Type B pancreatic cell (in vitro differentiated cells): Measurements from ENCODE around the gene ZCWPW1. TPM values are rescaled to one million over a fixed set of nuclear protein-coding genes. Genes with fewer than 3 reads are reported as not detected.
"Not testable (repeated sequence)": the region's sequence is repeated elsewhere in the genome, so short reads cannot be mapped to it uniquely, and the experiment has no call there.

ENCODE experiments used
- DNase-seq: peaks from one replicate; pipeline ENCODE4 v3.0.0; 2021; ENCODE audit warnings: mixed read lengths; ENCODE audit not compliant: unreplicated experiment; ENCODE audit errors: extremely low spot score
- H3K27ac Mint-ChIP-seq: 2 replicates; pipeline ENCODE4 v1.8.0; 2021; ENCODE audit warnings: mild to moderate bottlenecking, mixed read lengths
- H3K27me3 Mint-ChIP-seq: 2 replicates; pipeline ENCODE4 v1.8.0; 2021; ENCODE audit warnings: mixed read lengths
- H3K36me3 Mint-ChIP-seq: 2 replicates; pipeline ENCODE4 v1.8.0; 2021; ENCODE audit warnings: mixed read lengths
- H3K4me1 Mint-ChIP-seq: one replicate; pipeline ENCODE4 v1.8.0; 2021; ENCODE audit warnings: mixed read lengths; ENCODE audit not compliant: unreplicated experiment
- H3K4me3 Mint-ChIP-seq: 2 replicates; pipeline ENCODE4 v1.8.0; 2021; ENCODE audit warnings: mild to moderate bottlenecking, mixed read lengths
- H3K9me3 Mint-ChIP-seq: 2 replicates; pipeline ENCODE4 v1.8.0; 2021; ENCODE audit warnings: mixed read lengths
- total RNA-seq: library from RNA; stranded (reverse); gene quantifications from 2 replicates; pipeline ENCODE4 v1.2.1, GENCODE V29; 2021; ENCODE audit warnings: low replicate concordance
- TF ChIP-seq, protein P1 (sequence below): fragments of 200-600 bp; sonication (generic); conservative IDR thresholded peaks from 2 replicates; pipeline ENCODE4 v1.5.0; 2021; ENCODE audit warnings: antibody characterized with exemption, mild to moderate bottlenecking

Gene ZCWPW1
- total RNA-seq, 1 donor from 2014 or later = 2.7 TPM

DNA sequence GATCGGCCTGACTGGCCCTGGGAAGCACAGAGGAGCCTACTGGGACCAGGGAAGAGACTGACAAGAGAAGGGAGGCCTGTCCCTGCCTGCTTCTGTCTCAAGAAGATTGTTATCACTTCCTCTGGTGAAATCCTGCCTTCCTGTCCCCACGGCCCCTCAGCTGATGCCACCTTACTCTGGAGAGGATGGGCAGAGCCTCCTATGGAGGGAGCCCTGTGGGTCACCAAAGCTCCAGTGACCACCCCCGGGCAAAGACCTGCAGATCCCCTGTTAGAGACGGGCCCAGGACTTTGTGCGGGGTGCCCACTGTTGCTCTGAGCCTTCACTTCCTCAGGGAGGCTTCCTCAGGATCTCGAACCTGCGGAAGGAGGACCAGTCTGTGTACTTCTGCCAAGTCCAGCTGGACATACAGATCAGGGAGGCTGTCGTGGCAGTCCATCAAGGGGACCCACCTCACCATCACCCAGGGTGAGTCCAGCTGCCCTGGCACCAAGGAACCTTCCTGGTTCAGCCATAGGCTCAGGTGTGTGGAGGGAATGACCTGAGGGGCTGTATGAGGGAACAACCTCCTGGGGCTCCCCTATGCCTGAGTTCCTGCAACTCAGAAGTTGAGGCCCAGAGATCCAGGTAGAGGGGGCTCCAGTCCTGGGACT lies 72.0 kb downstream of the ZCWPW1 start:
- H3K4me1 Mint-ChIP-seq = no peaks in the 10 kb centered on the region
- H3K27me3 Mint-ChIP-seq = no peaks in the 10 kb centered on the region
- no peaks in the 10 kb centered on the region for H3K9me3 Mint-ChIP-seq
- peaks cover 13% of the 10 kb centered on the region for H3K36me3 Mint-ChIP-seq
- TF ChIP-seq, protein P1, sequence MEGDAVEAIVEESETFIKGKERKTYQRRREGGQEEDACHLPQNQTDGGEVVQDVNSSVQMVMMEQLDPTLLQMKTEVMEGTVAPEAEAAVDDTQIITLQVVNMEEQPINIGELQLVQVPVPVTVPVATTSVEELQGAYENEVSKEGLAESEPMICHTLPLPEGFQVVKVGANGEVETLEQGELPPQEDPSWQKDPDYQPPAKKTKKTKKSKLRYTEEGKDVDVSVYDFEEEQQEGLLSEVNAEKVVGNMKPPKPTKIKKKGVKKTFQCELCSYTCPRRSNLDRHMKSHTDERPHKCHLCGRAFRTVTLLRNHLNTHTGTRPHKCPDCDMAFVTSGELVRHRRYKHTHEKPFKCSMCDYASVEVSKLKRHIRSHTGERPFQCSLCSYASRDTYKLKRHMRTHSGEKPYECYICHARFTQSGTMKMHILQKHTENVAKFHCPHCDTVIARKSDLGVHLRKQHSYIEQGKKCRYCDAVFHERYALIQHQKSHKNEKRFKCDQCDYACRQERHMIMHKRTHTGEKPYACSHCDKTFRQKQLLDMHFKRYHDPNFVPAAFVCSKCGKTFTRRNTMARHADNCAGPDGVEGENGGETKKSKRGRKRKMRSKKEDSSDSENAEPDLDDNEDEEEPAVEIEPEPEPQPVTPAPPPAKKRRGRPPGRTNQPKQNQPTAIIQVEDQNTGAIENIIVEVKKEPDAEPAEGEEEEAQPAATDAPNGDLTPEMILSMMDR = no peak
- H3K27ac Mint-ChIP-seq = no peak overlapping the region
- no peak for DNase-seq
- no peak overlapping the region for H3K4me3 Mint-ChIP-seq

DNA sequence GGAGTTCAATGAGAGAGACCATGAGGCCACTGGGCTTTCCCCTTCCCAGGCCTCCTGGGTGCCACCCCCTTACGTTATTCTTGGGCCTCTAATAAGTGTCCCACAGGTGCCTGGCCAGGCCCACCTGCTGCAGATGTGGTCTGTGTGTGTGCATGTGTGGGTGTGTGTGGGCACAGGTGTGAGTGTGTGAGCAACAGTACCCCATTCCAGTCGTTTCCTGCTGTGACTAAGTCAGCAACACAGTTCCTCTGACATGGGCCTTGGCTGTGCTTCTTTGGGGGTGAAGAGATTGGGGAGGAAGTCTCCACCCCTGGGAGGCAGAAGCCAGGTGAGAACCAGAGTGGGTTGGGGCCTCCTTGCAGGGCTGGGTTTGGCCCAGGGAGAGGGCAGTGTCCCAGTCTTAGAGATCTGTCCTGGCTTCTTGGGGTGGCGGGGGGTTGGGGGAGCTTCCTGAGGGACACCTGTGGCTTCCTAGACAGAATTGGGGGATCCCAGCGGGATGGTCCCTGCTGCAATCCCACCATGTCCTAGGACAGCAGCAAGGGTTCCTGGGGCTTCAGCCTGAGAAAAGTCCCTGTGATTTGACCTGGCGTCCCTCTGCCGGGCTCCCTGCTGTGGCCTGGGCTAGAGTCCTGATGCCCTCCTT lies 74.7 kb downstream of the ZCWPW1 start:
- TF ChIP-seq, protein P1 = no peak
- H3K36me3 Mint-ChIP-seq = peaks cover 8% of the 10 kb centered on the region
- no peak for DNase-seq

DNA sequence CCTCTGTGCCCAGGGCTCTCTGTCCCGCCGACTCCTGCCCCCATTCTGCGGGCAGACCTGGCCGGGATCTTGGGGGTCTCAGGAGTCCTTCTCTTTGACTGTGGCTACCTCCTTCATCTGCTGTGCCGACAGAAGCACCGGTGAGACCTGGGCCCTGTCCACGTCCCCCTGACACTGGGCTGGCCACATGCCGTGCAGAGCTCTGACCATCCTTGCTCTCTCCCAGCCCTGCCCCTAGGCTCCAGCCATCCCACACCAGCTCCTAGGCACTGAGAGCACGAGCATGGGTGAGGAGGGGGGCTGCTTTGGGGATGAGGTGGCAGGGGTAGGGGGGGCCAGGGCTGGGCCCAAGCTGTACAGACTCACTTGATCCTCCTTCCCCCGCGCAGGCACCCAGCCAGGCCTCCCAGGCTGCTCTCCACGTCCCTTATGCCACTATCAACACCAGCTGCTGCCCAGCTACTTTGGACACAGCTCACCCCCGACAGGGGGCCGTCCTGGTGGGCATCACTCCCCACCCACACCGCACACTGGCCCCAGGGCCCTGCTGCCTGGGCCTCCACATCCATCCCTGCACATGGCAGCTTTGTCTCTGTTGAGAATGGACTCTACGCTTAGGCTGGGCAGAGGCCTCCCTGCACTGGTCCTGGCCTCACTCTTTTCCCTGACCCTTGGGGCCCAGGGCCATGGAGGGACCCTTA lies 75.4 kb downstream of the ZCWPW1 start:
- TF ChIP-seq, protein P1 = no peak
- DNase-seq = no peak
- Mint-ChIP-seq H3K4me3 (no peak overlapping the region), H3K27ac (no peak overlapping the region), H3K4me1 (no peaks in the 10 kb centered on the region), H3K9me3 (no peaks in the 10 kb centered on the region), H3K36me3 (peaks cover 8% of the 10 kb centered on the region), H3K27me3 (no peaks in the 10 kb centered on the region)

More for the DNA sequence above, 74.7 kb downstream of the ZCWPW1 start:
- no peaks in the 10 kb centered on the region for H3K27me3 Mint-ChIP-seq
- H3K27ac Mint-ChIP-seq = no peak overlapping the region
- H3K9me3 Mint-ChIP-seq = no peaks in the 10 kb centered on the region
- no peaks in the 10 kb centered on the region for H3K4me1 Mint-ChIP-seq
- H3K4me3 Mint-ChIP-seq = no peak overlapping the region

DNA sequence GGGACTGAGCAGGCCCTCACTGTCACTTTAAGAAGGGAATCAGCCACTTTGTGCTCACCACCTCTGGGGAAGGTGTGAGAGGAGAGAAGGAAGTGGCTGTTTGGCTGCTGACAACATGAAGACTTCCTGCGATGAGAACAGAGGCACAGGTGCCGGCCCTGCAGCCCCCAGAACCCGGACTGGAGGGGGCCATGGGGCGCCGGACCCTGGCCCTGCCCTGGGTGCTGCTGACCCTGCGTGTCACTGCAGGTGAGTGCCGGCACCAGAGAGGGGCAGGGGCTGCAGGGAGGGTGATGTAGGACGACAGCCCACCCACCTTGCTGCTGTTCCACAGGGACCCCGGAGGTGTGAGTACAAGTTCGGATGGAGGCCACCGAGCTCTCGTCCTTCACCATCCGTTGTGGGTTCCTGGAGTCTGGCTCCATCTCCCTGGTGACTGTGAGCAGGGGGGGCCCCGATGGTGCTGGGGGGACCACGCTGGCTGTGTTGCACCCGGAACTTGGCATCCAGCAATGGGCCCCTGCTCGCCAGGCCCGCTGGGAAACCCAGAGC lies 76.2 kb downstream of the ZCWPW1 start:
- DNase-seq, H3K4me1 Mint-ChIP-seq, H3K27me3 Mint-ChIP-seq, H3K4me3 Mint-ChIP-seq, H3K9me3 Mint-ChIP-seq, H3K27ac Mint-ChIP-seq: not testable (repeated sequence)
- H3K36me3 Mint-ChIP-seq = peaks cover 14% of the 10 kb centered on the region

DNA sequence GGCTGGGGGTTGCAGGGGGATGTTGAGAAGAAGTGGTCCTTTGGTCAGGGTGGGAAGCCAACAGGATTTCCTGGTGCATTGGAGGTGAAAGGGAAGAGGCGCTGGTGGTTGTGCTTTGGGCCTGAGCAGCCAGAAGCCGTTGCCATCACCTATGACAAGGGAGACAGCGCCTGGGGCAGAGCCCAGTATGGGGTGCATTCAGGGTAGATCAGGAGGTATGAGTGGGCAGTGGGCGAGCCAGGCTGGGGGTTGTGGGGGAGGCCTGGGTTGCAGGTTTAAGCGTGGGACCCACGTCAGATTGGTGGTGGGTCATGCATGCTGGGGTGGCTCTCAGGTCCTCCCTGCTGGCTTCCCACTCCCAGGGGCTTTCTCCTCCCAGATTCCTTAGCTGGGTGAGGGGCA lies 76.8 kb downstream of the ZCWPW1 start:
- no peaks in the 10 kb centered on the region for H3K27me3 Mint-ChIP-seq
- TF ChIP-seq, protein P1 = no peak
- DNase-seq = no peak
- H3K4me1 Mint-ChIP-seq = no peaks in the 10 kb centered on the region
- peak overlapping the region; percentile 23 for H3K27ac Mint-ChIP-seq
- no peaks in the 10 kb centered on the region for H3K9me3 Mint-ChIP-seq
- H3K36me3 Mint-ChIP-seq = peaks cover 16% of the 10 kb centered on the region
- H3K4me3 Mint-ChIP-seq = no peak overlapping the region

Other genes with a start within 250 kb of the ZCWPW1 start
- gene PVRIG, start 208.8 kb downstream of the ZCWPW1 start, total RNA-seq = not detected in 2 replicates
- gene SPDYE3, start 121.0 kb downstream of the ZCWPW1 start, total RNA-seq = not detected in 2 replicates
- 45.2 and 51.5 TPM in 2 replicates for gene PILRB, start 70.6 kb downstream of the ZCWPW1 start, total RNA-seq
- gene PILRA, start 55.2 kb downstream of the ZCWPW1 start, total RNA-seq = 2.1 and 2.8 TPM in 2 replicates
- 27.5 and 36.6 TPM in 2 replicates for gene MEPCE, start 1.1 kb upstream of the ZCWPW1 start, total RNA-seq
- gene PPP1R35, start 7.8 kb upstream of the ZCWPW1 start, total RNA-seq = 31.4 and 33.8 TPM in 2 replicates
- 1.4 and 2.8 TPM in 2 replicates for gene SPACDR, start 35.6 kb upstream of the ZCWPW1 start, total RNA-seq
- gene TSC22D4, start 50.5 kb upstream of the ZCWPW1 start, total RNA-seq = 45.3 and 57.6 TPM in 2 replicates
- 2.1 and 6.3 TPM in 2 replicates for gene NYAP1, start 55.2 kb upstream of the ZCWPW1 start, total RNA-seq
- gene AGFG2, start 110.5 kb upstream of the ZCWPW1 start, total RNA-seq = 16.3 and 21.0 TPM in 2 replicates
- 3.1 and 5.6 TPM in 2 replicates for gene SAP25, start 145.2 kb upstream of the ZCWPW1 start, total RNA-seq
- gene LRCH4, start 157.4 kb upstream of the ZCWPW1 start, total RNA-seq = 64.5 and 66.7 TPM in 2 replicates
- 0.76 and 0.77 TPM in 2 replicates for gene FBXO24, start 157.6 kb upstream of the ZCWPW1 start, total RNA-seq
- gene PCOLCE, start 173.7 kb upstream of the ZCWPW1 start, total RNA-seq = 11.6 and 152 TPM in 2 replicates
- gene MOSPD3, start 183.8 kb upstream of the ZCWPW1 start, total RNA-seq = 28.3 and 29.0 TPM in 2 replicates
- gene TFR2, start 212.8 kb upstream of the ZCWPW1 start, total RNA-seq = 1.8 and 2.5 TPM in 2 replicates
- 1.8 and 2.4 TPM in 2 replicates for gene ACTL6B, start 227.7 kb upstream of the ZCWPW1 start, total RNA-seq
- 179 and 203 TPM in 2 replicates for gene GNB2, start 245.0 kb upstream of the ZCWPW1 start, total RNA-seq